CD4-positive, alpha-beta T cell treated with Interleukin-4 for 4 hours (primary cell): ENCODE results near the gene SHC1.
"Not testable (repeated sequence)": the region's sequence is repeated elsewhere in the genome, so short reads cannot be mapped to it uniquely, and the experiment has no call there.

Experiments used
- DNase-seq: peaks from one replicate; pipeline ENCODE4 v3.0.0-alpha.2; 2020

Gene SHC1

GRCh38 chr1:154995301-154995983 lies 24.9 kb upstream of the SHC1 start:
- DNase-seq = not testable (repeated sequence)

GRCh38 chr1:154994591-154994990 lies 24.0 kb upstream of the SHC1 start:
- DNase-seq = no peak

- no peak for DNase-seq
Observed at GRCh38 chr1:154994269-154994587, 23.7 kb upstream of the SHC1 start.

GRCh38 chr1:154993572-154994268 lies 23.2 kb upstream of the SHC1 start, which contains the start of gene LENEP:
Gene LENEP (plus strand): TSS chr1:154993586. CDS start chr1:154993608, 22 bp downstream.
- DNase-seq = no peak

GRCh38 chr1:154992721-154993571 lies 22.4 kb upstream of the SHC1 start:
- no peak for DNase-seq

GRCh38 chr1:154990276-154990675 lies 19.7 kb upstream of the SHC1 start:
- DNase-seq = no peak

- no peak for DNase-seq
Observed at GRCh38 chr1:154989195-154989860, 18.8 kb upstream of the SHC1 start.

GRCh38 chr1:154988058-154988954 lies 17.8 kb upstream of the SHC1 start:
- DNase-seq = no peak

GRCh38 chr1:154987326-154987725 lies 16.8 kb upstream of the SHC1 start:
- no peak for DNase-seq

- DNase-seq = not testable (repeated sequence)
Observed at GRCh38 chr1:154986736-154987135, 16.2 kb upstream of the SHC1 start.

GRCh38 chr1:154983776-154984466 lies 13.4 kb upstream of the SHC1 start:
- DNase-seq = no peak

- peak; percentile 99 for DNase-seq
Observed at GRCh38 chr1:154982897-154983648, 12.5 kb upstream of the SHC1 start, which contains the start of gene FLAD1. Gene FLAD1 (plus strand): TSS chr1:154983344. CDS start chr1:154983695, 351 bp downstream.

- no peak for DNase-seq
Observed at GRCh38 chr1:154982341-154982740, 11.8 kb upstream of the SHC1 start.

- DNase-seq = no peak
Observed at GRCh38 chr1:154978360-154978759, 7.8 kb upstream of the SHC1 start.

GRCh38 chr1:154977762-154978161 lies 7.2 kb upstream of the SHC1 start:
- not testable (repeated sequence) for DNase-seq

- DNase-seq = no peak
Observed at GRCh38 chr1:154975409-154976059, 5.0 kb upstream of the SHC1 start.

- peak; percentile 95 for DNase-seq
Observed at GRCh38 chr1:154974808-154975408, 4.4 kb upstream of the SHC1 start.

GRCh38 chr1:154974102-154974807 lies 3.7 kb upstream of the SHC1 start, which contains the start of gene CKS1B:
Gene CKS1B (plus strand): TSS chr1:154974681. CDS start chr1:154974746, 65 bp downstream.
- peak; percentile 100 for DNase-seq
